PC-3 (cell line): ENCODE data around the gene ERP44.

Experiments used
- CTCF ChIP-seq: fragments of 300-600 bp; sonication (generic); conservative IDR thresholded peaks from 2 replicates; pipeline ENCODE4 v1.5.1; 2017; ENCODE audit warnings: antibody characterized with exemption, low read depth, mild to moderate bottlenecking, low read length
- EZH2phosphoT487 ChIP-seq: fragments of 300-600 bp; sonication (generic); IDR thresholded peaks from 2 replicates; pipeline ENCODE4 v1.6.1; 2018; ENCODE audit warnings: mild to moderate bottlenecking, antibody characterized with exemption, low read length, borderline replicate concordance

GRCh38 chr9:99931155-99931840 is 167.5 kb downstream of the ERP44 start:
- TF ChIP-seq EZH2phosphoT487 (no peak), CTCF (no peak)
